Measurements from ENCODE around the gene ATF7IP2.

ATF7IP2 gene

GRCh38 chr16:10518479-10519041, 132.7 kb downstream of the ATF7IP2 start:
- DNase-seq = no peak

- DNase-seq = no peak
These were observed 133.4 kb downstream of the ATF7IP2 start for GRCh38 chr16:10519297-10519696.

- no peak for DNase-seq
These were observed 134.3 kb downstream of the ATF7IP2 start for GRCh38 chr16:10519929-10520868.

- DNase-seq = no peak
These were observed 135.2 kb downstream of the ATF7IP2 start for GRCh38 chr16:10520869-10521578.

GRCh38 chr16:10521681-10522274, 135.9 kb downstream of the ATF7IP2 start:
- peak; percentile 14 for DNase-seq

- DNase-seq = no peak
These were observed 137.1 kb downstream of the ATF7IP2 start for GRCh38 chr16:10522966-10523365.

GRCh38 chr16:10525214-10525825, 139.5 kb downstream of the ATF7IP2 start:
- DNase-seq = no peak

GRCh38 chr16:10526962-10527361, 141.1 kb downstream of the ATF7IP2 start:
- no peak for DNase-seq

- DNase-seq = no peak
These were observed 142.8 kb downstream of the ATF7IP2 start for GRCh38 chr16:10528635-10529034.

- DNase-seq = no peak
These were observed 144.2 kb downstream of the ATF7IP2 start for GRCh38 chr16:10529895-10530669.

- no peak for DNase-seq
These were observed 144.8 kb downstream of the ATF7IP2 start for GRCh38 chr16:10530685-10531084.

GRCh38 chr16:10531582-10531981, 145.7 kb downstream of the ATF7IP2 start:
- DNase-seq = no peak

All from T-helper 9 cell (primary cell).